ENCODE results near the gene DPP3.

- no peak for TF ChIP-seq YY1 (IDR thresholded peaks at IDR 0.05; ENCODE audit: extremely low read depth, insufficient replicate concordance, low read depth, low read length)
- no peak for TF ChIP-seq POLR2AphosphoS5 (IDR thresholded peaks at IDR 0.05; ENCODE audit: low read depth, low read length)
Observed at GRCh38 chr11:66465373-66466224, 14.6 kb upstream of the DPP3 start.
